SK-MEL-5 (cell line): ENCODE measurements around the gene GLIS1. TPM values are rescaled to one million over a fixed set of nuclear protein-coding genes. Genes with fewer than 3 reads are reported as not detected.

ENCODE experiments used
- DNase-seq: peaks from one replicate; pipeline ENCODE4 v3.0.0-alpha.2; 2016; ENCODE audit warnings: low read depth, low spot score
- in situ Hi-C: cut with HindIII; loops from 2 replicates; pipeline ENCODE4 v1.10.0; 2016; ENCODE audit warnings: low sequenced_read_pairs, high pct_unique_total_duplicates, low pct_unique_long_range_greater_than_20kb
- total RNA-seq: library from RNA; depleted of rRNA; stranded (reverse); fragments of >200 nt; shearing (Covaris generic); gene quantifications from 2 replicates; pipeline ENCODE4 v1.2.3, GENCODE V29; 2014

GLIS1 gene
- total RNA-seq, 1 experiment from 2014 or later = 0.16 TPM

DNA sequence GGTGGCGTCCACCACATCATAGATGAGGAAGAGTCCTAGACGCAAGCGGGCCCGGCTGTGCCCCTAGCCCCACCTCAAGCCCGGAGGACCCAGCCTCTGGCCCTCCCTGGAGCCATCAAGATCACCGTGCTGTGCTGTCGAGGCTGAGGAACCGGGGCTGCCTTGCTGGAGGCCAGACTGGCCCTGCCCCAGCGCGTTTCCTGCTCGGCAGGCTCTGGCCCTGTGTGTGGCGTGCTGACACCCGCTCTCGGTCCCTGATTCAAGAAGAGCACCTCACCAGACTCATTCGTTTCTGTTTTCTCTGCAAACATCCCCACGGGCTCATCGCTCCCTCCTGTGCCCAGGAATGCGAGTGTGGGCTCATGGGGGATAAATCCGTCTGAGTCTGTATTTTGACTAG lies 51.1 kb downstream of the GLIS1 start:
- in situ Hi-C loops = no loop called here
- DNase-seq = no peak

DNA sequence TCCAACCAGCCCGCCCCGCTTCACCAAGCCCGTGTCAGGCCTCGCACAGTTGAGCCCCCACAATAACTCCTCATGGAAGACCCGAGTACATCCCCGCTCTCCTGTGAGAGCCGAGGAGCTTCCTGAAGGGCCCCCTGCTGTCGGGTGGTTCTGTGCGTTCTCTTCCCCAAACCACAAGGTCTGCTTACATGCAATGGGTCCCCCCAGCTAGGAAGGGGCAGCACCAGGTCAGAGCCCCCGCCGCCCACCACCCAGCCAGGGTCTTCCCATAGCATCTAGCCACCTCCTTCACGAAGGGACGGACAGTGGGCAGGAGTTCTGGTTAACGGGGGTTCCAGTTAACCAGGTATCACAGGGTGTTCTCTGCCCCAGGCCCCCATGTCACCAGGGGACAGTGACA lies 51.5 kb downstream of the GLIS1 start:
- in situ Hi-C loops = no loop called here
- DNase-seq = no peak

DNA sequence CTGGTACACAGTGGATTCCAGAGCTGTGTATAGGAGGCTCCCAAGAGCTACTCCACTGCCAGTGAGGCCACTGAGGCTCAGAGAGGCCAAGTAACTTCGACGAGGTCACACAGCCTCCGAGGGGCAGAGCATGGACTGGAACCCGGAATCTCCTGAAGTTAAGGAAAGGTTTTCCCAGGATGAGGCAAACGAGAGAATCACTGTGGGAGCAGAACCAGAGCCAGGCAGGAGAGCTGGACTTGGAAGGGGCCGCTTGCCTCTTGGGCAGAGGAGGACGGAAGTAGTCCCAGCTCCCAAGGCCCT lies 52.0 kb downstream of the GLIS1 start:
- in situ Hi-C loops = no loop called here
- DNase-seq = no peak

DNA sequence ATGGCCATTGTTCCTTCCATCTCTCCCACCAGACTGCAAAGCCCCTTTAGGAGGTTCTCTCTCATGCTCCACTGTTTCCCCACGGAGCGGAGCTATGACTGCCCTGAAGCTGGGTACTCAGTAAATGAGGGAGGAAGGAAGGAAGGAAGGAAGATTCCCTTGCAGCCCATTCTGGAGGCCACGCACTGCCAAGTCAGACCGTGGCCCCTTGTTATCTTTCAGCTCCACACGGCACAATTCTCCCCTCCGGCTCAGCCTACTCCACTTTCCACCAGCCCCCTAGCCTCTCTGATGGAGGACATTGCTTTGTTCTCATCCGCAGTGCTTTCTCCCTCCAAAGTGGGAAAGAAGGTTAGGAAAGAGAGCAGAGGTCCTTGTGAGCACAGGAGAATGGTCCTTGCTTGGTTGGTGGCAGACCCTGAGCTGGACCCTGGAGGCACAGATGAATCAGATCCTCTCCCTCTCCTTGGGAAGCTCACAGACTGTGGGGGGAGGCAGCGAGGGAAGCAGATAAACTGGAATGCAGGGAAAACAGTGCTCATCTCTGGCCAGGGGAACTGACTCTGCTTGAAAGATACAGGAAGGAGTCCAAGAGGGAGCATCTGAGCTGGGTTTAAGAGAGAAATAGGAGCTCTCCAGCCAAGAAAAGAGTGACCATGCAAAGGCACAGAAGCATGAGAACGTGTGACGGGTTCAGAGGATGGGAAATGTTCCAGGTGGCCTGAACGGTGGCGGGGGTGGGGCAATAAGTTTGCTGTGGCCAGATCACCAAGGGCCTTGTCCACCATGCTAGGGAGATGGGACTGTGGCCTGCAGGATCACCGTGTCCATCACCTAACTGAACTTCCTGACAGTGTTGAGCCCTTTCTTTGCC lies 52.6 kb downstream of the GLIS1 start:
- in situ Hi-C loops = no loop called here
- no peak for DNase-seq

DNA sequence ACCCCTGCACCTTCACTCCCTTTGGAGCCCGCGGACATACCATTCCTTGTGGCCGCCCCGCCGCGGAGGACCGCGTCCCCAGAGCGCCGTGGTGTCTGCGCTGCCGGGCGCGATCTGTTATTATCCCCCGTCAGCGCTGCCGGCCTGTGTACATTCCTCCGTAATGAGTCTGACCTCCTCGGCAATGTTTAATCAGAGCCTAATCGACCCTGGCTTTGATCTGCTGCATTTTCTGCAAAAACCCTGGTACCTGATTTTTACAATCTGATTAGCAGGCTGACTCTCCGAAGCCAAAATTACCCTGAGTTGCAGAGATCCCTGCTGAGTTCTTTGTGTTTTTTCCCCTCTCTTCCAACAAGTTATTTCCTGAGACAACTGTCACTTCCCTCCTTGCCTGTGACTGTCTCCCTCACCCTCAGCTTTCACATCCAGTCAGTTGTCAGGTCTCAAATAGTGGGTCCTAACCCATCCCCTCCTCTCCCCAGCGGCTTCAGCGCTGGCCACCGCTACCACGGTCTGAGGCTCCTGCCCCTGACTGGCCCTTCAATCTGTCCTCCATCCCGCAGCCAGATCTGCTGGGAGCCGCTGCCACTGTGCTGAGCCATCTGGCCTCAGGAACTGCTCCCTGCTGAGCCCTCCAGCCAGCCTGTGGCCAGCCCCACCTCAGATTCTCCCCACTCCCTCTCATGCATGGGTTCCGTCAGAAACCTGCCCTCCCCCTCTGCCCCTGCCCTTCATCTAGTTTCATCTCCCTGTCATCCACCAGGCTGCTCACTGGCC lies 53.5 kb downstream of the GLIS1 start:
- in situ Hi-C loops = no loop called here
- DNase-seq = no peak

DNA sequence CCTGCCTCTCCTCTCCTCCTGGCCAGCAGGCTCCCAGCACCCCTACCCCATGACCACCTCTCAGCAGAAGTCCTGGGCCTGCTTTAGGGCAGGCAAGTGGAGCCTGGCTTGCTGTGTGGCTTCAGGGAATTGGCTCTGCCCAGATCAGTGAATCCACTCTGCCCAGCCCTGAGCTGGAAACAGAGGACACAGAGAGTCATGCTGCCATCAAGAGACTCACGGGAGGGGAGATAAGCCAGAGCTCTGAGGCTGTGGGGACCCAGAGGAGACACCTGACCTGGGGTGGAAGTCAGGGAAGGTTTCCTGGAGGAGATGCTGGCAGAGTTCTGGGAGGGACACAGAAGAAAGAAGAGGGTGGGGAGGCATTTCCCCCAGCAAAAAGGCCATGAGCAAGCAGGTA lies 54.2 kb downstream of the GLIS1 start:
- no peak for DNase-seq
- in situ Hi-C loops = no loop called here

DNA sequence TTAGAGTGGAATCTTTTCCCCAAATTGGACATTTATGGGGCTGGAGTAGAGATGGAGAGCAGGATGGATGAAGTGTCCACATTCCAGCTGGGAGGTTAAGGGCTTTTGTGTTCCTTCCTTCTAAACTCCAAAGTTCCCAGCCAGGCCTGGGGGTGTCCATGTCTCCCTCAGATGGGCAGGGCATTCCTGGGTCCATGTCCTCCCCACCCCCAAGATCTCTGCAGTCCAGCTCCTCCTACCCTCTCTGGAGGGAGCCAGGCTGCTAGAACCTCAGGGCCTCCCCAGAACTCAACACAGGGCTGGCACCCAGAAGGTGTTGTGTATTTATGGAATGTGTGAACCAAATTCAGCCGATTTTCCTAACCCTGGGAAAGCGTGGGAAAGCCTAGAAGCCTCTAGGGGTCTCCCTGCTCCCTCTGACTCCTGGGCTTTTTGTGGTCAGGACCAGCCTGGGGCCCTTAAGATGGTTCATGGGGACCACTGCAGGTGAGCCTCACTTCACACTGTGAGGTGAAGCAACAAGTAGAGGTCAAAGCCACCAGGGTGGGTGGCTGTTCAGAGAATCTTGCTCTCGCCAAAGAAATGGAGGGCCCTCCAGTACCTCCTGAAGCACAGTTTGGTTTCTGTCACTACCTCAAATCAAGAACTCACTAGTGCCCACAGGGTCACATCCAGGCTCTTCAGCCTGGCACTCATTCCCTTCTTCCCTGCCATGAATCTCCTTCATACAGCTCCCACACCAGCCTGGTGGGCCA lies 54.8 kb downstream of the GLIS1 start:
- in situ Hi-C loops = no loop called here
- no peak for DNase-seq

DNA sequence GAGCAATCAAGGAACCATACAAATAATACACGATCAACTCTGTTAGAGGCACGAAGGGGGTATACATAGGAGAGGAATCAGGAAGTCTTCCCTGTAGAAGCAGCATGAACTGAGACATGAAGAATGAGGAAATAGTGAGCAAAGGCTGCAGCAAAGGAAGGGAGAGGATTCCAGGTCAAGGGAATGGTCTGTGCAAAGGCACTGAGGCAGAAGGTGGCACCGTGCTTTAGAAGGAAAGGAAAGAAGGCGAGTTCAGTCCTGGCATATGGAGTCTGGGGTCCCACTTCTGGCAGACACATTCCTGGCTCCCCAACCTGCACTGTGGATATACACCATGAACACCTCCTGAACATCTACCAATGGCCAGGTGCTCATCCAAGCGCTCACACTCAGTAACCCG lies 56.1 kb downstream of the GLIS1 start:
- in situ Hi-C loops = no loop called here
- DNase-seq = no peak

DNA sequence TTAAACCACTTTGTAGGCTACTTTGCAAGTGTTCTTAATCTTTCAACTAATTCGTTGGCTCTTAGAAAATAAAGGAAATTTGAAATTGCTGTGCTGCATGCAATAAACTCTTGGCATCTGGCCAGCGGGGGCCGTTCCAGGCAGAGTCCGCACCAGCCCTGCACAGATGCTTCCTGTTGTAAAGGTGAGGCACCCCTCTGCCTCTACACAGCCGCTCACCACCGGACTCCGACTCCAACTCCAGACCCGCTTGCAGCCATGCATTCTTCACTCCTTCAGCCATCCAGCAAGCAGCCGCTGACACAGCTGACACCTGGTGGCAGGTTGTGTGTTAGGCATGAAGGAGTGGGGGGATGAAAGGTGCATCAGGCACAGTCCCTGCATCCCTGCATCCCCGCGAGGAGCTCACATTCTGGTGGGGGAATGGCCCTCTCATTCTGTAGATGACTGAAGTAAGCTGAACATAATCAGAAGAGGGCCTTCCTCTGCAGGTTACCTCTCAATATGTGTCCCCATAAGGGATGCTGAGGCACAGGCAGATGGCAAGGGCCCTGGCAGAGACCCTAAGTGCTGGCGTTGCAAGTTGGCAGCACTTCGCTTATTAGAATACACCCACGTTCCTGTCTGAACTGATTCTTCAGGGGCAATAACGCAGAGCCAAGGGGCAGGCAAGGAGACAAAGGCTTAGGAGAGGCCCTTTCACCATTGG lies 56.8 kb downstream of the GLIS1 start:
- peak; percentile 32 for DNase-seq
- in situ Hi-C loops = no loop called here

DNA sequence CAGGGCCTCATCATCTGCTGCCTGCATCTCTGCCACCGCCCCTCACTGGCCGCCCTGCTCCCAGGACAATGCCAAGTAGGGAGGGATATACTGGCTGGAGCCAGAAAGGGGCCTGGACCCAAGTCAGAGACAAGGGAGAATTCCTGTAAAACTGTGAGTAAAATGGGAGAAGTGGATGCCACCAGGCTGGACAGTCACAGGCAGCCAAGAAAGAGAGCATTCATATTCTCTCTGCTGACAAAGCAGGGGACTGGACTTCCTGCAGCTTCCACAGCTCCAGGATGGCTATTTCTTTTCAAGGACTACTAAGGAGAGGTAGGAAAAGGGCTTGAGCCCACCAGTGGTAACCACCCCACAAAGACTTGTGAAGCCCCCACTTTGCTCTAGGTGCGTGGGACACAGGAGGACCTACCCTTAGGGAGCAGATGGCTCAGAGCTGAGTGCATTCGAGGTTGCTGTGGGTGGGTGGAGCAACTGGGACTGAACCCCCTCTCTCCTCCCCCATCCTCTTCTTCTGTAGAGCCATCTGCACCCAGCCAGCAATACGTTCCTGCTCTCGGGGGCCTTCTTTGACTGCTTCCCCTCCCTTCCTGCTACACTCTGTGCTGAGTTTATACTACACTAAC lies 57.5 kb downstream of the GLIS1 start:
- no peak for DNase-seq
- in situ Hi-C loops = no loop called here

DNA sequence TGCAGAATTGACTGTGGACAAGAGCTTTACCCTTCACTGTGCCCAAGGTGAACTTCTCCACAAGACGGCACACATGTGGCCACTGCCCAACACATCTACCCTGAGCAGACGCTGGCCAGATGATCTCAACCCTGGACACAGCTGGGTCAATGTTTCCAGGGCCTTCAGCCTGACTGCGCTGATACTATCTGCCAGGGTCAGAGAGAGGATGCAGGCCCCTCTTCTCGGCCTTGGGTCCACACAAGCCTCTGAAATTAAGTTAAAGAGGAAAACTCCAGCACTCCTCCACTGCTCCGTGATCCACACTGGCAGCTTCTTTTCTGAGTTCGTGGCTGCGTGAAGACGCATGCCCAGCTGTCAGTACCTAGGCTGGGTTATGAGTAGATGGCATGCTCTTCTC lies 58.1 kb downstream of the GLIS1 start:
- in situ Hi-C loops = no loop called here
- DNase-seq = no peak

DNA sequence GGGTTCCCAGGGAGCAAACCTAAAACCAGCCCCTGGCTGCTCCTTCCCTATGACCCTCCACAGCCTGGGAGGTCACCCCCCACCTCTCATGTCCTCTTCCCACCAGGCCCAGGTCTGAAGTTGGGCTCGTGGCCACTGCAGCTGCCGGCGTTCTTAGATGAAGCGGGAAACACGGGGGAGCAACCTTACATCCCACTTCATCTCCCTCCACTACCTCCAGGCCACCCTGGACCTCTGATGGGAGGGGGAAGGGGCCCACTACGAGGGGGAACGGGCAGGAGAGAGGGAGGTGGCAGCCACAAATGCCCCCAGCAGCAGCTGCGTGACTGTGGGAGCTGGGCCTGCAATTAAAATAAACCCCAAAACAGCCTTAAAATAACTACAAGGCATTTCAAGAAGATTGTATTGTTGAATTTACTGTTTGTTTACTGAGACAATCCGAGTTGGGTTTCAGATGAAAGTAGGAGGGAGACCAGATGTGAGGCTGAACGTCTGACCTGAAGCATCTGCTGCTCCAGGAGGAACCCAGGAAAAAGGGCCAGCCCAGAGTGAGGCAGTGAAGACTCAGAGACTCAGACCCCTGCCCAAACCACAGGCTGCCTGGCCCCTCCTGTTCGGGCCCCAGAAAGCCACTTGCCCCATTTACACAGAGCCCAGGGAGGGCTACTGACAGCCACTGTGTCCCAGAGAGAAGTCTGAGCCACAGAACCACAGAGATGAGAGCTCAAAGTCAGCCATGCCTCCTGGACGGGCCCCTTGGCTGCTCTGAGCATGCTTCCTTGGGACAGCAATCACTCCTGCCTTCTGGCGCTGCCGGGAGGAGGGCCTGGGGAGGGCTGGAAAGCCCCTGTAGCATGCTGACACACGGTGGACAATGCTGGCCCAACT lies 59.8 kb downstream of the GLIS1 start:
- no peak for DNase-seq

DNA sequence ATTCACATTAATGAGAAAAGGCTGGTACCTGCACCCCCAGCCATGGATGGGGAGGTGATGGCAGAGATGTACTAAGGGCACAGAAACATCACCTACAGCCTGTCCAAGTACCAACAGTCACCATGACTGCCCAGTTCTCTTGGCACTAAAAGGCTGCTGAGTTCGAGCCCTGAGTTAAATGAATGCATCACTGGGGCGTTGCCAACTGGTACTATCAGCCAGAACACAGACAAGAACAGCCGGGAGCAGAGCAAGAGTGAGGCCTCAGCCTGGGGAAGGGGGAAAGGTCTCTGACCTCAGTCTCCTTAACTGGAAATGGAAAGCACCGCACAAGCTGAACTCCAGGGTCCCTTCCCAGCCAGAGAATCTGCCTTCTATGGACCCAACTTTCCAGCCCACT lies 60.5 kb downstream of the GLIS1 start:
- no peak for DNase-seq
- in situ Hi-C loops = no loop called here

More for the DNA sequence above, 59.8 kb downstream of the GLIS1 start:
- in situ Hi-C loops = no loop called here

DNA sequence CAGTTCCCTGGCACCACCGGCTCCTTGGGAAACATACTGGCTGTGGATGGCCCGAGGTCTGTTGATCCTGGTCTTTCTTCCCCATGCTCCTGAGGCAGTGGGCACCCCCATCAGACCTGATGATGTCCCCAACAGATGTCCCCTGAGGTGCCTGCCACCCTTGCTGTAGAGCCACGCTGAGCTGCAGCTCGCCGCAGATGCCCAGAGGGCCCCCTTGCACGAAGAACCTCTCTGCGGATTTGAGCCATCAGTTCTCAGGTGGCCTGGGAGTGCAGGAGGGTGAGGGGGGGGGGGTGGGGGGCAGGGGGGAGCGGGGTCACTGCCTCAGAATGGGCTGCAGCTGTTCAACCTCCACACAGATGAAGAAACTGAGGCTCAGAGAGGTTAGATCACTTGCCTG lies 60.9 kb downstream of the GLIS1 start:
- in situ Hi-C loops = no loop called here
- no peak for DNase-seq

DNA sequence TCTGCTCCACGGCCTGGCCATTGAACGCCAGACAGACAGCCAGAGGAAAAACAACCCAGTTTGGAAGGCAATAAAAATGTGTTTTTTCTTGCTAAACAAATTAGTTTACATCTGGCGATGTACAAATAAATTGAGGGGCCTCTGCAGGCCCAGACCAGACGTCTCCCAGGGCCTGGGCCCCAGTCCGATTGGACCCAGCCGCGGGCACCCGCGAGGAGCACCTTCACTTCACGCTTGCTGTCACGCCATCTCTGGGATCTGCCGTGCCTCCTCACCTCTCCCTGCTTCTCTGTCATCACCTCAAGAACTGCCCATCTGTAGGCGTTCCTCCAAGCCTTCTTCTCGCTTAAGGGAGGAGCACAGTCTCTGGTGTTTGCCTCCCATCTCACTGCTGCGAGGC lies 61.5 kb downstream of the GLIS1 start:
- in situ Hi-C loops = no loop called here
- no peak for DNase-seq

DNA sequence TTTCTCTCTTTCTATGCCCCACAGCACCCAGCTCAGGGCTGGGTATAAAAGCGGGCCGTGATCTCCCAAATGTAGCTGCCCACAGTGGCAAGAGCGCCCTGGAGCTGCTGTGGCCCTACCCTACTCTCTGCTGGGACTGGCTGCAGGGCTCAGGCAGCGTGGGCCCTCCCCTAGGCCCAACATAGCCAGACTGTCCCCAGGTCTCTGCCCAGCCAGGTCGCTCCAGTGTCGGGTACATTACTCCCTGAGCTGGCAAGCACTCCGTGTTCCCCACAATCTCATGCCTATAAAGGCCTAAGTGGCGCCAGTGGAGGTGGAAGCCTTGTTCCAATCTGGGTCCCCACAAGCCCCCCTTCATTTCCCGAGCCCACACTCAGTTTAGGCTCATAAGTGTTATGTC lies 66.2 kb downstream of the GLIS1 start:
- in situ Hi-C loops = no loop called here
- DNase-seq = no peak

DNA sequence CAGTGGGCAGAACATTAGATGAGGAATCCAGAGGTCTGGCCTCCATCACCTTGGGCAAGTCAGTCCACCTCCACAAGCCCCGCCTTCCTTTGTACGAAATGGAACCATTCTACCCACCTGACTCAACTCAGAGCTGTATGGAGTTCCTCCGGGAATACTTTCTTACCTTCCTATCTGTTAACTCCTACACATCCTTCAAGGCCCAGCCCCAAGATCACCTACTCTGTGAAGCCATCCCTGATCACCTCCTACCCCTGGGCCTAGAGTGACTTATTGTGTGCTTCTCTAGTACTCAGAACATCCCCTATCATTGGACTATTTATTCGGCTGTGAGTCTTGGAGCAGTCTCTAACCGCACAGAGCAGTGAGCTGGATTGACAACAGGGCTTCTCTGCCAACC lies 66.7 kb downstream of the GLIS1 start:
- in situ Hi-C loops = no loop called here
- DNase-seq = no peak
